Measurements from ENCODE around the gene POMP.
"Not testable (repeated sequence)": the region's sequence is repeated elsewhere in the genome, so short reads cannot be mapped to it uniquely, and the experiment has no call there.

Gene POMP

GRCh38 chr13:28638756-28639155 is 20.2 kb upstream of the POMP start:
- DNase-seq: no peak

- DNase-seq: no peak
Observed at GRCh38 chr13:28640861-28641599, 17.9 kb upstream of the POMP start.

- DNase-seq: no peak
Observed at GRCh38 chr13:28641600-28641926, 17.4 kb upstream of the POMP start.

GRCh38 chr13:28650284-28650683 is 8.6 kb upstream of the POMP start:
- no peak for DNase-seq

GRCh38 chr13:28651810-28652401 is 7.0 kb upstream of the POMP start:
- no peak for DNase-seq

GRCh38 chr13:28653111-28653510 is 5.8 kb upstream of the POMP start:
- no peak for DNase-seq

GRCh38 chr13:28654276-28654675 is 4.7 kb upstream of the POMP start:
- no peak for DNase-seq

GRCh38 chr13:28655561-28655960 is 3.4 kb upstream of the POMP start:
- no peak for DNase-seq

- no peak for DNase-seq
Observed at GRCh38 chr13:28657784-28658538, 969 bp upstream of the POMP start.

GRCh38 chr13:28658539-28658795 is 463 bp upstream of the POMP start:
- no peak for DNase-seq

GRCh38 chr13:28659621-28659970 is 666 bp downstream of the POMP start:
- no peak for DNase-seq

GRCh38 chr13:28666897-28667488 is 8.1 kb downstream of the POMP start:
- no peak for DNase-seq

- no peak for DNase-seq
Observed at GRCh38 chr13:28671126-28671792, 12.3 kb downstream of the POMP start.

GRCh38 chr13:28678809-28679208 is 19.9 kb downstream of the POMP start:
- DNase-seq: no peak

GRCh38 chr13:28679628-28680027 is 20.7 kb downstream of the POMP start:
- no peak for DNase-seq

- no peak for DNase-seq
Observed at GRCh38 chr13:28680541-28680940, 21.6 kb downstream of the POMP start.

GRCh38 chr13:28683169-28683568 is 24.2 kb downstream of the POMP start:
- DNase-seq: not testable (repeated sequence)

- no peak for DNase-seq
Observed at GRCh38 chr13:28684257-28684656, 25.3 kb downstream of the POMP start.

- no peak for DNase-seq
Observed at GRCh38 chr13:28685114-28685513, 26.2 kb downstream of the POMP start.

- no peak for DNase-seq
Observed at GRCh38 chr13:28685892-28686291, 27.0 kb downstream of the POMP start.

- DNase-seq: not testable (repeated sequence)
Observed at GRCh38 chr13:28693605-28694491, 34.9 kb downstream of the POMP start.

GRCh38 chr13:28697441-28697840 is 38.5 kb downstream of the POMP start:
- no peak for DNase-seq

GRCh38 chr13:28699246-28699645 is 40.3 kb downstream of the POMP start:
- no peak for DNase-seq
